Keratinocyte (primary cell): Measurements from ENCODE around the gene CPSF4.

Experiments
- EZH2 ChIP-seq: IDR thresholded peaks from one replicate; pipeline ENCODE4 v1.6.1; 2012; ENCODE audit warnings: inconsistent platforms, mild to moderate bottlenecking, low read length, moderate library complexity
- TF ChIP-seq, protein P1 (sequence below), 3 experiments: IDR thresholded peaks in 1 of 3; conservative IDR thresholded peaks in 1 of 3; optimal IDR thresholded peaks in 1 of 3; 2 replicates in 2 of 3; 3 replicates in 1 of 3; pipeline versions ENCODE3 to v1.5.1; 2011; ENCODE audit warnings: low read length in 3 of 3, mild to moderate bottlenecking in 3 of 3, moderate library complexity in 2 of 3, control low read depth in 1 of 3, inconsistent platforms in 1 of 3; ENCODE audit not compliant: insufficient read depth in 2 of 3; ENCODE audit errors: extremely low read depth in 1 of 3

DNA sequence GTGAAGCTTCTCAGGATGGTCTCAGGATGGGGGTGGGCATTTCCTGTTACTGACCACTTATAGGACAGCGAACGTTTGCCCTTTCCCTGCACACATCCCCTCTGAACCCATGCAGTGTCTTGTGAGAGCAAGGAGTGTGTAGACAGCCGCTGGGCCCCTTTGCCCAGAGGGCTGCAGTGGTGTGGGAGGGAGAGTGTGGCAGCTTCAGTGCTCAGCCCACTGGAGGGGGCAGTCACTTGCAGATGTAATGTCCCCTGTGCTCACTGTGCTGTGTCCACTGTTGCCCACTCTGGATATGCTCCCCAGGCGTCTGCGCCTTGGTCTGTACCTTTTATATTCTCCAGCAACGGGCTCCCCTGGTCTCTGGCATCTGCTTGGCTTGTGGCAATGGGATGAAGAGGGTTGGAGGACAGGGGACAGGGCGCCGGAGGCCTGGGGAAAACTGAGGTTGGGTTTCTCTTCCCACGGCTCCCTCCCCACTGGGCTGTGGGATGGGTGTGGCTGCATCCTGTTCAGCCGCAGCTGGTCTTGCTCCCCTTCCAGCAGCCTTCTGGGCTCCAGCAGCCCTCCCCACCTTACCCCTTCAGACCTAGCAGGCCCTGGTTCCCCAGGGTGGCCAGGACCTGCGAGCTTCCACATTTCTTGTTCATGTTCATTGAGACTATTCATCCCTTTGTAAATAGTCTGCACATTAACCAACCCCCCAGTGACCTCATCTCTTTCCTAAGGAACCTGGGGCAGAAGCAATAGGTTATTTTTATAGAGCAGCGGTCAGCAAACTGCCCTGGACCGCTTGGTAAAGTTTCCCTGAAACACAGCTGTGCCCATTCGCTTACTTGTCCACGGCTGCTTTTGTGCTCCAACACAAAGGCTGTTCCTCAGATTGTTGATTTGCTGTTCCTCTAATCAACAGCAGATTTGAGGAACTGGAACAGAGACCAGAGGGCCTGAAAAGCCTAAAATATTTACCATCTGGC is 40.0 kb downstream of the CPSF4 start:
- TF ChIP-seq, protein P1, sequence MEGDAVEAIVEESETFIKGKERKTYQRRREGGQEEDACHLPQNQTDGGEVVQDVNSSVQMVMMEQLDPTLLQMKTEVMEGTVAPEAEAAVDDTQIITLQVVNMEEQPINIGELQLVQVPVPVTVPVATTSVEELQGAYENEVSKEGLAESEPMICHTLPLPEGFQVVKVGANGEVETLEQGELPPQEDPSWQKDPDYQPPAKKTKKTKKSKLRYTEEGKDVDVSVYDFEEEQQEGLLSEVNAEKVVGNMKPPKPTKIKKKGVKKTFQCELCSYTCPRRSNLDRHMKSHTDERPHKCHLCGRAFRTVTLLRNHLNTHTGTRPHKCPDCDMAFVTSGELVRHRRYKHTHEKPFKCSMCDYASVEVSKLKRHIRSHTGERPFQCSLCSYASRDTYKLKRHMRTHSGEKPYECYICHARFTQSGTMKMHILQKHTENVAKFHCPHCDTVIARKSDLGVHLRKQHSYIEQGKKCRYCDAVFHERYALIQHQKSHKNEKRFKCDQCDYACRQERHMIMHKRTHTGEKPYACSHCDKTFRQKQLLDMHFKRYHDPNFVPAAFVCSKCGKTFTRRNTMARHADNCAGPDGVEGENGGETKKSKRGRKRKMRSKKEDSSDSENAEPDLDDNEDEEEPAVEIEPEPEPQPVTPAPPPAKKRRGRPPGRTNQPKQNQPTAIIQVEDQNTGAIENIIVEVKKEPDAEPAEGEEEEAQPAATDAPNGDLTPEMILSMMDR (optimal IDR thresholded peaks at IDR 0.05 in 1 of 3, IDR thresholded peaks at IDR 0.05 in 1 of 3, conservative IDR thresholded peaks at IDR 0.05 in 1 of 3; ENCODE audit: extremely low read depth in 1 of 3, insufficient read depth in 2 of 3, low read length in 3 of 3) = no peak
- no peak for TF ChIP-seq EZH2
